ENCODE measurements around the gene FLAD1. TPM values are rescaled to one million over a fixed set of nuclear protein-coding genes. Genes with fewer than 3 reads are reported as not detected.

Gene FLAD1
- total and polyA plus RNA-seq, 2 experiments from 2014 or later, result 74.5 to 75.0 TPM

GRCh38 chr1:155004352-155005075 is 21.4 kb downstream of the FLAD1 start (continued):
- TF ChIP-seq ZNF462 (CRISPR knock-in tag; IDR thresholded peaks at IDR 0.05) (no peak), EZH2 (IDR thresholded peaks at IDR 0.05; ENCODE audit: low read depth, unreplicated experiment) (no peak), ZNF114 (CRISPR knock-in tag; IDR thresholded peaks at IDR 0.05) (no peak), ZNF331 (CRISPR knock-in tag; IDR thresholded peaks at IDR 0.05; ENCODE audit: low read depth) (no peak), NANOG (IDR thresholded peaks at IDR 0.05; ENCODE audit: borderline replicate concordance) (no peak), JUNB (IDR thresholded peaks at IDR 0.05; ENCODE audit: unreplicated experiment) (no peak), POLR2AphosphoS5 (IDR thresholded peaks at IDR 0.05; ENCODE audit: low read depth) (no peak), EZH2phosphoT487 (IDR thresholded peaks at IDR 0.05; ENCODE audit: unreplicated experiment) (no peak), STAT1 (IDR thresholded peaks at IDR 0.05; ENCODE audit: unreplicated experiment) (no peak)
- TF ChIP-seq, protein P1, sequence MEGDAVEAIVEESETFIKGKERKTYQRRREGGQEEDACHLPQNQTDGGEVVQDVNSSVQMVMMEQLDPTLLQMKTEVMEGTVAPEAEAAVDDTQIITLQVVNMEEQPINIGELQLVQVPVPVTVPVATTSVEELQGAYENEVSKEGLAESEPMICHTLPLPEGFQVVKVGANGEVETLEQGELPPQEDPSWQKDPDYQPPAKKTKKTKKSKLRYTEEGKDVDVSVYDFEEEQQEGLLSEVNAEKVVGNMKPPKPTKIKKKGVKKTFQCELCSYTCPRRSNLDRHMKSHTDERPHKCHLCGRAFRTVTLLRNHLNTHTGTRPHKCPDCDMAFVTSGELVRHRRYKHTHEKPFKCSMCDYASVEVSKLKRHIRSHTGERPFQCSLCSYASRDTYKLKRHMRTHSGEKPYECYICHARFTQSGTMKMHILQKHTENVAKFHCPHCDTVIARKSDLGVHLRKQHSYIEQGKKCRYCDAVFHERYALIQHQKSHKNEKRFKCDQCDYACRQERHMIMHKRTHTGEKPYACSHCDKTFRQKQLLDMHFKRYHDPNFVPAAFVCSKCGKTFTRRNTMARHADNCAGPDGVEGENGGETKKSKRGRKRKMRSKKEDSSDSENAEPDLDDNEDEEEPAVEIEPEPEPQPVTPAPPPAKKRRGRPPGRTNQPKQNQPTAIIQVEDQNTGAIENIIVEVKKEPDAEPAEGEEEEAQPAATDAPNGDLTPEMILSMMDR (conservative IDR thresholded peaks at IDR 0.05; ENCODE audit: low read depth in 2 of 2), result no peak
- TF ChIP-seq, protein P2, sequence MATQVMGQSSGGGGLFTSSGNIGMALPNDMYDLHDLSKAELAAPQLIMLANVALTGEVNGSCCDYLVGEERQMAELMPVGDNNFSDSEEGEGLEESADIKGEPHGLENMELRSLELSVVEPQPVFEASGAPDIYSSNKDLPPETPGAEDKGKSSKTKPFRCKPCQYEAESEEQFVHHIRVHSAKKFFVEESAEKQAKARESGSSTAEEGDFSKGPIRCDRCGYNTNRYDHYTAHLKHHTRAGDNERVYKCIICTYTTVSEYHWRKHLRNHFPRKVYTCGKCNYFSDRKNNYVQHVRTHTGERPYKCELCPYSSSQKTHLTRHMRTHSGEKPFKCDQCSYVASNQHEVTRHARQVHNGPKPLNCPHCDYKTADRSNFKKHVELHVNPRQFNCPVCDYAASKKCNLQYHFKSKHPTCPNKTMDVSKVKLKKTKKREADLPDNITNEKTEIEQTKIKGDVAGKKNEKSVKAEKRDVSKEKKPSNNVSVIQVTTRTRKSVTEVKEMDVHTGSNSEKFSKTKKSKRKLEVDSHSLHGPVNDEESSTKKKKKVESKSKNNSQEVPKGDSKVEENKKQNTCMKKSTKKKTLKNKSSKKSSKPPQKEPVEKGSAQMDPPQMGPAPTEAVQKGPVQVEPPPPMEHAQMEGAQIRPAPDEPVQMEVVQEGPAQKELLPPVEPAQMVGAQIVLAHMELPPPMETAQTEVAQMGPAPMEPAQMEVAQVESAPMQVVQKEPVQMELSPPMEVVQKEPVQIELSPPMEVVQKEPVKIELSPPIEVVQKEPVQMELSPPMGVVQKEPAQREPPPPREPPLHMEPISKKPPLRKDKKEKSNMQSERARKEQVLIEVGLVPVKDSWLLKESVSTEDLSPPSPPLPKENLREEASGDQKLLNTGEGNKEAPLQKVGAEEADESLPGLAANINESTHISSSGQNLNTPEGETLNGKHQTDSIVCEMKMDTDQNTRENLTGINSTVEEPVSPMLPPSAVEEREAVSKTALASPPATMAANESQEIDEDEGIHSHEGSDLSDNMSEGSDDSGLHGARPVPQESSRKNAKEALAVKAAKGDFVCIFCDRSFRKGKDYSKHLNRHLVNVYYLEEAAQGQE (IDR thresholded peaks at IDR 0.05; ENCODE audit: unreplicated experiment), result no peak

All from GM23338 (cell line).